ENCODE measurements around the gene UVRAG. TPM values are rescaled to one million over a fixed set of nuclear protein-coding genes. Genes with fewer than 3 reads are reported as not detected.

UVRAG gene
- total and polyA plus RNA-seq, 2 donors from 2014 or later: 7.2 to 27.9 TPM

DNA sequence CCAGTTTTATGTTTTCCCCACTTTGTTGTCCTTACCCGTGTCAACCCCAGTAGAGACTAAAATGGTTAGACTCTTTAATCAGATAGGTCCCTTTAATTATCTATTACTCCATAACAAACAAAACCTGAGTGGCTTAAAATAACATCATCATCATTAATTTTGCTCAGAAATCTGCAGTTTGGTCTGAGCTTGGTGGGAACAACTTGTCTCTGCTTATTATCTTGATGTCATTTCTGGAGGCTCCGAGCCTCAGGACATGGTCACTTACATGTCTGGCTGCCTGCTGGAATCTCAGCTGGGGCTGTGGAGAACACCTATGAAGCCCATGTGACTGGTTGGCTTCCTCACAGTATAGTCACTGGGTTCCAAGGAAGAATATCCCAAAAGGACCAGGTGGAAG lies 26.7 kb downstream of the UVRAG start:
- Histone ChIP-seq H3K9ac (ENCODE audit: low read length in 3 of 3) (no peak overlapping the region), H3K27ac (ENCODE audit: low read depth in 2 of 2, low read length in 2 of 2) (no peak overlapping the region), H3K4me3 (ENCODE audit: low read length in 3 of 3) (no peak overlapping the region), H3K4me1 (ENCODE audit: control insufficient read depth in 2 of 3, insufficient read depth in 2 of 3, low read depth in 1 of 3, low read length in 3 of 3) (no peaks in the 10 kb centered on the region), H3K36me3 (ENCODE audit: control insufficient read depth in 2 of 3, insufficient read depth in 3 of 3, low read length in 3 of 3) (no peaks in the 10 kb centered on the region), H3K9me3 (ENCODE audit: control insufficient read depth in 2 of 3, insufficient read depth in 1 of 3, low read length in 3 of 3) (no peaks in the 10 kb centered on the region), H3K27me3 (ENCODE audit: control insufficient read depth, insufficient read depth, low read length) (no peaks in the 10 kb centered on the region)
- DNase-seq (no peak), FAIRE-seq (no peak)
- intact Hi-C loops (cut with DNase I): no loop called here
- TF ChIP-seq, protein P1, sequence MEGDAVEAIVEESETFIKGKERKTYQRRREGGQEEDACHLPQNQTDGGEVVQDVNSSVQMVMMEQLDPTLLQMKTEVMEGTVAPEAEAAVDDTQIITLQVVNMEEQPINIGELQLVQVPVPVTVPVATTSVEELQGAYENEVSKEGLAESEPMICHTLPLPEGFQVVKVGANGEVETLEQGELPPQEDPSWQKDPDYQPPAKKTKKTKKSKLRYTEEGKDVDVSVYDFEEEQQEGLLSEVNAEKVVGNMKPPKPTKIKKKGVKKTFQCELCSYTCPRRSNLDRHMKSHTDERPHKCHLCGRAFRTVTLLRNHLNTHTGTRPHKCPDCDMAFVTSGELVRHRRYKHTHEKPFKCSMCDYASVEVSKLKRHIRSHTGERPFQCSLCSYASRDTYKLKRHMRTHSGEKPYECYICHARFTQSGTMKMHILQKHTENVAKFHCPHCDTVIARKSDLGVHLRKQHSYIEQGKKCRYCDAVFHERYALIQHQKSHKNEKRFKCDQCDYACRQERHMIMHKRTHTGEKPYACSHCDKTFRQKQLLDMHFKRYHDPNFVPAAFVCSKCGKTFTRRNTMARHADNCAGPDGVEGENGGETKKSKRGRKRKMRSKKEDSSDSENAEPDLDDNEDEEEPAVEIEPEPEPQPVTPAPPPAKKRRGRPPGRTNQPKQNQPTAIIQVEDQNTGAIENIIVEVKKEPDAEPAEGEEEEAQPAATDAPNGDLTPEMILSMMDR (IDR thresholded peaks at IDR 0.05; ENCODE audit: borderline replicate concordance, extremely low read depth, insufficient read depth): no peak

DNA sequence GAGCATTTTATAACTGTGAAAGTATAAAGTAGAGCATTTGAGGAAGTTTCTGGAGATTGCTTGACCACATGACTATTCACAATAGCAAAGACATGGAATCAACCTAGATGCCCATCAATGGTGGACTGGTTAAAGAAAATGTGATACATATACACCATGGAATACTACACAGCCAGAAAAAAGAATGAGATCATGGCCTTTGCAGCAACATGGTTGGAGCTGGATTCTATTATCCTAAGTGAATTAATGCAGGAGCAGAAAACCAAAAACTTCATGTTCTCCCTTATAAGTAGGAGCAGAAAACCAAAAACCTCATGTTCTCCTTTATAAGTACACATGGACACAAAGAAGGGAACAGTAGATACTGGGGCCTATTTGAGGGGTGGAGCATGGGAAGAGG lies 30.3 kb downstream of the UVRAG start:
- no peaks in the 10 kb centered on the region for H3K36me3 ChIP-seq (ENCODE audit: control insufficient read depth in 2 of 3, insufficient read depth in 3 of 3, low read length in 3 of 3)
- no peak overlapping the region for H3K9ac ChIP-seq (ENCODE audit: low read length in 3 of 3)
- H3K4me1 ChIP-seq (ENCODE audit: control insufficient read depth in 2 of 3, insufficient read depth in 2 of 3, low read depth in 1 of 3, low read length in 3 of 3): no peaks in the 10 kb centered on the region
- no peak overlapping the region for H3K27ac ChIP-seq (ENCODE audit: low read depth in 2 of 2, low read length in 2 of 2)
- TF ChIP-seq, protein P1 (IDR thresholded peaks at IDR 0.05; ENCODE audit: borderline replicate concordance, extremely low read depth, insufficient read depth): no peak
- no peaks in the 10 kb centered on the region for H3K27me3 ChIP-seq (ENCODE audit: control insufficient read depth, insufficient read depth, low read length)
- intact Hi-C loops (cut with DNase I): no loop called here
- no peak for DNase-seq
- no peaks in the 10 kb centered on the region for H3K9me3 ChIP-seq (ENCODE audit: control insufficient read depth in 2 of 3, insufficient read depth in 1 of 3, low read length in 3 of 3)
- no peak overlapping the region for H3K4me3 ChIP-seq (ENCODE audit: low read length in 3 of 3)
- no peak for FAIRE-seq

DNA sequence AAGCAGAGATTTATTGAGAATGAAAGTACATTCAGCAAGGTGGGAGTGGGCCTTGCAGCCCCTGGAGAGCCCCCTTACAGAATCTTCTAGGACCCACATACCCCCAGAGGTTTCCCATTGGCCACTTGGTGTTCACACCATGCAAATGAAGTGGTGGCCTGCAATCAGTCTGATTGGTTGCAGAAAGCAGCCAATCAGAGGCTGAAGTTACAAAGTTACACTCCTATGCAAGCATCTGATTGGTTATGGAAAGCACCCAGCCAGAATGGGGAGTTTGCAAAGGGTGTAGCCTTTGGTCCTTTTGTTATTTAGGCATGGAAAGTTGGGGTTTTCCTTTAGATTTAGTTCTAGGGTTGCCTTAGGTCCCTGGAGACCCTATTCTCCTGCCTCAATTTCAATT lies 34.9 kb downstream of the UVRAG start:
- H3K4me3 ChIP-seq (ENCODE audit: low read length in 3 of 3): no peak overlapping the region
- TF ChIP-seq, protein P1 (IDR thresholded peaks at IDR 0.05; ENCODE audit: borderline replicate concordance, extremely low read depth, insufficient read depth): no peak
- H3K4me1 ChIP-seq (ENCODE audit: control insufficient read depth in 2 of 3, insufficient read depth in 2 of 3, low read depth in 1 of 3, low read length in 3 of 3): peaks cover 0 to 4% (median 0%) of the 10 kb centered on the region in 3 donors
- no peaks in the 10 kb centered on the region for H3K36me3 ChIP-seq (ENCODE audit: control insufficient read depth in 2 of 3, insufficient read depth in 3 of 3, low read length in 3 of 3)
- no peak overlapping the region for H3K27ac ChIP-seq (ENCODE audit: low read depth in 2 of 2, low read length in 2 of 2)
- intact Hi-C loops (cut with DNase I): no loop called here
- no peak for DNase-seq
- no peaks in the 10 kb centered on the region for H3K27me3 ChIP-seq (ENCODE audit: control insufficient read depth, insufficient read depth, low read length)
- no peak overlapping the region for H3K9ac ChIP-seq (ENCODE audit: low read length in 3 of 3)
- H3K9me3 ChIP-seq (ENCODE audit: control insufficient read depth in 2 of 3, insufficient read depth in 1 of 3, low read length in 3 of 3): no peaks in the 10 kb centered on the region
- FAIRE-seq: no peak

DNA sequence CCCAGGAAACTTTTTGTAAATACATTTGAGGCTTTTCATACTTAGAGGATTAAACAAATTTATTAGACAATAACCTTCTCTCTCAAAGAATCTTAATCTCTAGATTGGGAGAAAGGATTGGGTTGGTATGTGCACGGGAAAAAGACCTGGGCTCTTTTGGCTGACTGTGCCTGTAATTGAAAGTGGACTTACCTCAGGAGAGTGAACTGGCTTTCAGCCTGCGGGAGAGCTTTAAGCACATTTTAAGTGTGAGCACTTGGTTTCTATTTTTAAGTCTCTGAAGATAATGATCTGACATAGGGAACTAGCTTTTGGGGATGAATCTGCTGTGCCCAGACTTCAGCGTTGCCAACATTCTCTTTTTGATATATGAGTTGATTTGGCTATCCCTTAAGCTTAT lies 35.8 kb downstream of the UVRAG start:
- H3K27ac ChIP-seq (ENCODE audit: low read depth in 2 of 2, low read length in 2 of 2): no peak overlapping the region
- intact Hi-C loops (cut with DNase I): no loop called here
- H3K27me3 ChIP-seq (ENCODE audit: control insufficient read depth, insufficient read depth, low read length): no peaks in the 10 kb centered on the region
- no peak overlapping the region for H3K4me3 ChIP-seq (ENCODE audit: low read length in 3 of 3)
- no peak for FAIRE-seq
- TF ChIP-seq, protein P1 (IDR thresholded peaks at IDR 0.05; ENCODE audit: borderline replicate concordance, extremely low read depth, insufficient read depth): no peak
- no peak for DNase-seq
- H3K9ac ChIP-seq (ENCODE audit: low read length in 3 of 3): no peak overlapping the region
- no peaks in the 10 kb centered on the region for H3K9me3 ChIP-seq (ENCODE audit: control insufficient read depth in 2 of 3, insufficient read depth in 1 of 3, low read length in 3 of 3)
- no peaks in the 10 kb centered on the region for H3K36me3 ChIP-seq (ENCODE audit: control insufficient read depth in 2 of 3, insufficient read depth in 3 of 3, low read length in 3 of 3)
- peaks cover 0 to 4% (median 0%) of the 10 kb centered on the region in 3 donors for H3K4me1 ChIP-seq (ENCODE audit: control insufficient read depth in 2 of 3, insufficient read depth in 2 of 3, low read depth in 1 of 3, low read length in 3 of 3)

Data from kidney (tissue), 14 donors.